Activated CD4-positive, alpha-beta T cell treated with anti-CD3 and anti-CD28 coated beads for 1 hour (primary cell): Measurements from ENCODE around the gene NCOA5.

Experiments
- DNase-seq: peaks from one replicate; pipeline ENCODE4 v3.0.0-alpha.2; 2020

The NCOA5 gene

DNA sequence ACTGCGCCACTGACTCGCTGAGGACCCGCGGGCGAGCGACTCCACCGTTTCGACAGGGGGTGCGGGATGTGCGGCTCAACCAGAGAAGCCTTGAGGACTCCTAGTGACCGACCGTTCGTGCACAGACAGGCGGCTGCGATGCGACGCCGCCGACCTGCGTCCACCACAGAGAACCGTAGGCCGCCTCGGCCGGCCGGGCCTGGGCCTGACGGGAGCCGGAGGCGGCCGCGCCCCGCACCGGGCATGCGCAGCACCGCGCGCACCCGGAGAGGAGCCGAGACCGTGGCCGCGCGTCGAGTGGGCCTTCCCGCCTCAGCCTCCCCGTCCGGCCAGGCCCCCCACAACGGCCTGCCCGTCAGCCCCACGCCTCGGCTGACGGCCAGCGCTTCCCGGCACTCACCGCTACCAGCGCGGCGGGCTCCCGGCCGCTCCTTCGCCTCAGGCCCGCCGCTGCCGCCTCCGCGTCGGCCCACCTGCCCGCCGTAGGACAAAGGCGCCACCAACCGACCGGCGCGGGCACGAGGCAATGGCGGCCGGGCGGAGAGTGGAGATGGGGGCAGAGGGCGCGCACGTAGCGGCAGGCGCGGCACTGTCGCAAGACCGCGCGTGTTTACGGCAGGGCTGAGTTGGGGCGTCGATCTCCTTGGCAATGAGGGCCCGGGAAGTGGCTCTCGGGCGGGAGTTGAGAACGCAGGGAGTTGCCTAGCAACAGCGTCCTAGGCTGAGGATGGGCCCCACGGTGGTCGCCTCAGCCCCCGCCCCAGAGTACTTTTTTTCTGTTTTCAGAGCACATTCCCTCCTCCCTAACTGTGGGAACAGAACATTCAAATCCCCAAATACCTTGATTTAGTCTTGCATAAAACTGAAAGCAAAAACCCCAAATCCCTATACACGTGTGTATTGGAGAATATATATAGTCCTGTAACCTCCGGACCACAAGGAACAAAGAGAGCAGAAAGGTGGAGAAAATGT is at the start of gene NCOA5:
Gene NCOA5 (minus strand): TSS at position 546 of the 972 bp plus-strand sequence. CDS start 10,538 bp downstream, outside the sequence.
- peak; percentile 89 for DNase-seq

GRCh38 chr20:46139266-46139889 is 49.6 kb upstream of the NCOA5 start:
- no peak for DNase-seq

DNA sequence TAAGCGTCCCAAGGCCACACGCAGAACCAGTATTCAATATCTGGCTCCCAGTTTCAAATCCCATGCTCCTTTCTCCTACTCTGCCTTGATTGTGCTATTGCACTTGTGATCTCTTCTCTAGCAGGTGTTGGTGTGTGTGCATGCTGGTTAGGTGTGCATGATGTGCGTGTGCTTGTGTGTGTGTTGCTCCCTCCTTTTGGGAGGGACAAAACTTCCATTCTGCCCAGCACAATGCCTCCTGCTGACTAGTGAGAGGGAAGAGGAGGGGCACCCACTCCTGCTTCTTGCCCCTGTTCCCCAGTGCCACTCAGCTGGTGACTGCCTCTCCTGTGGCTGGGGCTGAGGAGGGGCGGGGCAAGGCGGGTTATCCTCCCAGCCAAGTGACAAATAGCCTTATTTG is 48.1 kb upstream of the NCOA5 start:
- DNase-seq: no peak

- DNase-seq: no peak
These were observed 46.3 kb upstream of the NCOA5 start for GRCh38 chr20:46135856-46136633.

DNA sequence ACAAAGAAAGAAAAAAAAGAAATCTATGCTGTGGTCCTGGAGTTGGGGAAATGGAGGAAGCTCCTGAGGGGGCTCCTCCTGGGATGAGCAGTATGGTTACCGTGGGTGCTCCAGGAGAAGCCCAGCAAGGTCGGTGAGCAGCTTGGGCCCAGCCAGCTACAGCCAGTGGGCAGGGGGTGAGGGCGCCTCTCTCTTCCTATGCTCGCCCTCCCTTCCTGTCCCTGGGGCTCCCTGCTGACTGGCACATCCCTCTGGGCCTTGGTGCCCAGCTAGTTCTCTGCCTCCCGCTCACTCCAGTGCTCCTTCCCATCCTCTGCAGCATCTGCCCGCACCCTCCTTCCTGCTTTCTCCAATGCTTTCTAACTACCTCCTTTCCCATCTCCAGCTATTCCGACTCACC is 45.0 kb upstream of the NCOA5 start:
- DNase-seq: no peak

- no peak for DNase-seq
These were observed 44.3 kb upstream of the NCOA5 start for GRCh38 chr20:46133886-46134654.

DNA sequence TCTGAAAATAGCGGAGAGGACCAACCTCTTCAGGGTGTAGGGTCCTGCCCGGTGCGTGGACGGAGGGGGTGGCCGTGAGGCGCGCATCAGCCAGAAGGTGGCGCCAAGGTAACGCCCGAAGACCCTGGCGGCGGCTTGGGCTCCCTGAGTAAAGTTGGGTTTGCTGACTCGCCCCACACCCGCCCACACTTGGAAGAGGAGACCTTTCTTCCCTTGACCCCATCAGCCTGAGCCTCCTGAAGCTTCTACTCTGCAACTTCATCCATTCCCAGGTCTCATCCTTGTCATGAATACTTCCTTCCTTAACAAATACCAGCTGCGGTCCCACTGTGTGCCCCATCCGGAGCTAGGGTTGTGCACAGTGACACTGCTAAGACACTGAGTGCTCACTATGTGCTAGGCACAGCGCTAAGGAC is 43.0 kb upstream of the NCOA5 start:
- peak; percentile 44 for DNase-seq

GRCh38 chr20:46131396-46131795 is 41.6 kb upstream of the NCOA5 start:
- no peak for DNase-seq

GRCh38 chr20:46130534-46130933 is 40.8 kb upstream of the NCOA5 start:
- no peak for DNase-seq

DNA sequence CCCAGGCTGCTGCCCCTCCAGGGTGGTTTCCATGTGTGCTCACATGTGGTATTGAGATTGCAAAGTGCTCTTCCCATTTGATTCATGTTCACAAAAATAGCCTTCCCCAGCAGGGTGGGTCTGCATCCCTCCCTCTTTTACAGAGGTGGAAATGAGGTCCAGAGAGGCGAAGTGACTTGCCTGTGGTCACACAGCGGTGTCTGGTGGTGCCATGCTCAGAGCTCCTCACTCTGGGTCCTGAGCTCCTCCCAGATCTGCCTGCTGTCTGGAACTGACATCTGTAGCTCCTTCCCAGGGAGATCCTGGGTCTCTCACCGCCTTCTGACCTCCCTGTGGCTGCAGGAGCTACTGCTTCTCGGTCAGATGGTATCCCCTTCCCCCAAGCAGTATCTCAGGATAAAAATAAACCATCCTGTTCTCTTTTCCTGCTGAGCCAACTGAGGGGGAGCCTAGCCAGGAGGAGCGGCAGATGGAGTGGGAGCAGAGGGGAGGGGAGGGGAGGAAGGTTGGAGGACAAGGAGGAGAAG is 40.3 kb upstream of the NCOA5 start:
- DNase-seq: no peak

DNA sequence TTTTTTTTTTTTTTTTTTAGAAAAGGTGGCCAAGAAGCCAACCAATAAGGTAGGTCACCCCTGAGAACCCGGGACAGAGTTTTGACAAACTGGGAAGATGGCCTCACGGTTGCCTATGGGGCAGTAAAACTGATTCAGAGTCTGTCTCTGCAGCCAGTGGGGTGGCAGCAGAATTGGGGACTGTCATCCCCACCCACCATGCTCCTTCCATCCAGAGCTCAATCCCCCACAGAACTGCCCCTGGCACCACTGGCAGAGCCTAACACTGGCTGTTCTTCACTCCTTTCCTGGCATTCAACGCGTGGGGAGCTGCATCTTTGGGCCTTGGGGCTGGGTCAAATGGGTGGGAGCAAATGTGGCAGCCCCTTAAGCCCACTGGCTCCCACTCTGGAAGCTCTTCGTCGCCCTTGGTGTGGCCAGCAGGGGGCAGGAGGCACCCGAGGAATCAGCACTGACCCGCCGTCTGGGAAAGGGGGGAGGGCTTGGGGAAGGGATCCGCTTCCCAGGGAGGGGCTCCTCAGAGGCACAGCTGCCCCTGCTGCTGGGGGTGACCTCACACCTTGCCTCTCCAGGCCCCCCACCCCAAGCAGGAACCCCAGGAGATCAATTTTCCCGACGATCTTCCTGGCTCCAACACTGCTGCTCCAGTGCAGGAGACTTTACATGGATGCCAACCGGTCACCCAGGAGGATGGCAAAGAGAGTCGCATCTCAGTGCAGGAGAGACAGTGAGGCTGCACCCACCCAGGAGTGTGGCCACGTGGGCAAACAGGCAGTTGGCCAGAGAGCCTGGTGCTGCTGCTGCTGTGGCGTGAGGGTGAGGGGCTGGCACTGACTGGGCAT is 38.8 kb upstream of the NCOA5 start:
- no peak for DNase-seq

DNA sequence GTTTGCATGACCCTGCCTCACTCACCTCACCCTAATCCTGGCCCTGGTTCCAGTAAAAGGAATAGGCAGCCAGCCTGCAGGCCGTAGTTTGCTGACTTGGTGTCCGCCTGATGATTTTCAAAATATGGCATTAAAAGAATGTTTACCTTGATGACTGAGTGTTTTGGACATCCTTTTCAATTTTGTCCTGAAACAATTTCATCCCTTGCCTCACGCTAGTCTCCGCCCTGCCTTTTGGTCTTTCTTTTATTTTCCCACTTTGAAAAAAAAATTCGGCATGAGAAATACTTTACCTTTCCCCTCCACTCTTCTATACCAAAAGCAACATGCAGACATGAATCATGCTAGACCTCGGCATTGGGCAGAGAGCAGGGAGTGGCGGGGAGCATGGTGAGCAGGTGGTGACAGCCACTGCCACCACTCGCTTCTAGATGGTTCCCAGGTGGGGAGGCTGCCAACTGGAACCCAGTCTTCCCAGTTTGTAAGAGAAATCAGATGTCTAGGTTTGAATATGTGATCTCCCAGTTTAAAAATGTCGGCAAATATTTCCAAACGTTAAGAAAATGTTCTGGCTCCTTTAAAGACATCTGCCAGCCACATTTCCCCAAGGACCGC is 37.7 kb upstream of the NCOA5 start:
- DNase-seq: no peak

GRCh38 chr20:46126440-46127056 is 36.8 kb upstream of the NCOA5 start:
- DNase-seq: no peak

- no peak for DNase-seq
These were observed 33.9 kb upstream of the NCOA5 start for GRCh38 chr20:46123482-46124245.

DNA sequence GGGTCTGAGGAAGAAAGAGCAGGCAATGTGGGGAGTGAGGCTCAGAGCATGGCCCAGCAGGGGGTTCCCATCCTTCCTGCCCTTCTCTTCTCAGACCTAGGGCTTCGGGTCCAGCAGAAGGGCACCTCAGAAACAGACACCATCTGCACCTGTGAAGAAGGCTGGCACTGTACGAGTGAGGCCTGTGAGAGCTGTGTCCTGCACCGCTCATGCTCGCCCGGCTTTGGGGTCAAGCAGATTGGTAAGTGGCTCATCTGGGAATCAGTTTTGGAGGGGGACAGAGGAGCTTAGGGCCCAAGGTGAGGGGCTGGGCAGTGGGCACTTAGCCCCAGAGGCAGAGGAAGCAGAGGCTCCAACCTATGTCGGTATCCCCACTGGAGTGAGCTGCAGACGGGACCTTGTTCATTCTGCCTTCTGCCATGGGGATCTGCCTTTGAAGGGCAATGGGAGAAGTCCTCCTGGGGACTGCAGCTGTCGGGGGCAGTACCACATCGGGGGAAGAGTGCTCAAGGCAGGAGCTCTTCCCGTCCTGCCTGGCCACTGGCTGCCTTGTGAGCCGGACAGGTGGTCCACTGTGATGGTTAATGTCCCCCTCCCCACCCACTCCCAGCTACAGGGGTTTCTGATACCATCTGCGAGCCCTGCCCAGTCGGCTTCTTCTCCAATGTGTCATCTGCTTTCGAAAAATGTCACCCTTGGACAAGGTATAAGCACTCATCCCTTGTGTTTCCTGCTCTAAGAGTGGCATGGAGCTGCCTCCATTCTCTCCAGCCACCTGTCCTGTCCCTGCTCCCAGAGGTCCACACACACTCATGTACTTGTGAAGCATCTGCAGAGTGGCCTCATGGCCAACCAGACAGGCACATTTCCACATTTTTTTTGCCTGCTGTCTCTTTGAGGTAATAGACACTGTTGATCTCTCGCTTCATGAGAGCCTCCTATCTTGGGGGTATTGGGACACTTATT is 33.0 kb upstream of the NCOA5 start:
- DNase-seq: no peak

DNA sequence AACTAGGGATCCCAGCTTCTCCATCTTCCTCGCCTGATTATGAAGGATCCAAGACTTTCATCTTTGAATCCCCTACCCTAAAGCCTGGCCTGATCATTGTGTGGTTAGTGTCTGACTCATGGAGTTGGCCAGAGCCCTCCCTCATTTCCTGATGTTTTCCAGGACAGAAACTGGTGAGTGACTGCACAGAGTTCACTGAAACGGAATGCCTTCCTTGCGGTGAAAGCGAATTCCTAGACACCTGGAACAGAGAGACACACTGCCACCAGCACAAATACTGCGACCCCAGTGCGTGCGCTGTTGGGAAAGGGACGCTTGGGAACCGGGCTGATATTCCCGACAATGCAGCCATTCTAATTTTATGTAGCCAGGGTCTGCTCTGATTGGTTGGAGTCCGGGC is 32.3 kb upstream of the NCOA5 start:
- no peak for DNase-seq

DNA sequence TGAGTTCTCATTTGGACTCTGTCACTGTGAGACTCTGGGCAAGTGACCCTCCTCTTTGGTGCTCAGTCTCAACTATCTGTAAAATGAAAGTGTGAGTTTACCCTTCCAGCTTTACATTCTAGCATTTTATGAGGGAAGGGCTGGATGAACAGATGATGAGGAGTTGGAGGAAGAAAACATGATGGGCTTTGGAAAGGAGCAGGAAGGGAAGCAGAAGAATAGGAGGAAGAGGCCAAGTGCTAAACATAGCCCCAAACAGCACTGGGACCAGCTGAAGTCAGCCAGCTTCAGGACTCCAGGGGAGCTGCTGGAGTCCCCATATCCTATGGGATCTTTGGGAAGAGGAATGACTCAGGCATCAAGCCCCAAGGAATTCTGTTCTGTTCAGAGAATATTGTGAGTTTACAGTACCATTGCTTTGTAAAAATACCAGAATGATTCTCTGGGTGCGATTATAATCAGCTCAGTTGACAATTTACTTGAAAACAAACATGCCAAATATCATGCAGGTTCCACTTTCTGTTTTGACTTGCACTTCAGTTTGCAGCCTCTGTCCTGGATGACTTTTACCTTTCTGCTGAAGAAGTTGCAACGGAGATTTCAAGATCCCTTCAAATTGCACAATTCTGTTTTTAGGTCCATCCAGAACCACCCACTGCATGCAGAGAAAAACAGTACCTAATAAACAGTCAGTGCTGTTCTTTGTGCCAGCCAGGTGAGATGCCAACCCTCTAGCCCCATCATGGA is 31.6 kb upstream of the NCOA5 start:
- no peak for DNase-seq

DNA sequence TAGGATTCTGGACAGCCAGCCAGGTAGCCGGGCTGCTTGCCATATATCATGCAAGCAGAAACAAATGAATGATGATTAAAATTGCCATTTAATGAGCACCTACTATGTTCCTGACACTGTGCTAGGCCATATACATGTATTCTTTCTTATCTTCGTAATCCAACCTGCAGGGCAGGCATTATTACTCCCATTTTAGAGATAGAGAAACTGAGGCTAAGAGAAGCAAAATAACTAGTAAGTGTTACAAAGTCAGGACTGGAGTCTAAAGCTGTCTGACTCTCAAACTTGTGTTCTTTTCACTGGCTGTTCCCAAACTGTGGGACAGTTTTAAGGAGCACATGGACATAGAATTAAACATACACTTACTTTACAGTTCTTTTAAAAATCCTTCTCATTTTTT is 30.4 kb upstream of the NCOA5 start:
- no peak for DNase-seq
